Activated CD8-positive, alpha-beta memory T cell treated with anti-CD3 and anti-CD28 coated beads, Interleukin-2, amount 10 ng/mL, durations not matched to agents 7 days and 5 days (primary cell): ENCODE results near the gene FAF1. TPM values are rescaled to one million over a fixed set of nuclear protein-coding genes. Genes with fewer than 3 reads are reported as not detected.

ENCODE experiments used
- ATAC-seq: fragments of 150-1000 bp; cut with Tn5 transposase; one replicate; pipeline ENCODE4 v1.10.0; 2021; ENCODE audit warnings: moderate library complexity
- CTCF ChIA-PET: fragments of 350-600 bp; sonication (Branson Sonifier 250); formaldehyde crosslinking; loops from one replicate; lab custom pipeline; 2021; ENCODE audit warnings: antibody characterized with exemption; lab: Charles Lee
- DNase-seq: peaks from one replicate; pipeline ENCODE4 v3.0.0-alpha.2; 2020
- H3K27ac Mint-ChIP-seq: one replicate; pipeline ENCODE4 v1.8.0; 2021; ENCODE audit warnings: mild to moderate bottlenecking, mixed read lengths
- H3K27me3 Mint-ChIP-seq: one replicate; pipeline ENCODE4 v1.8.0; 2021; ENCODE audit warnings: mixed read lengths
- H3K36me3 Mint-ChIP-seq: one replicate; pipeline ENCODE4 v1.8.0; 2021; ENCODE audit warnings: mild to moderate bottlenecking, mixed read lengths
- H3K4me1 Mint-ChIP-seq: one replicate; pipeline ENCODE4 v1.8.0; 2021; ENCODE audit warnings: mixed read lengths
- H3K4me3 Mint-ChIP-seq: one replicate; pipeline ENCODE4 v1.8.0; 2021; ENCODE audit warnings: mild to moderate bottlenecking, moderate library complexity, mixed read lengths
- H3K9me3 Mint-ChIP-seq: one replicate; pipeline ENCODE4 v1.8.0; 2022; ENCODE audit warnings: low read depth, mixed read lengths
- total RNA-seq, 2 experiments: library from RNA; stranded (reverse); gene quantifications; one replicate each; pipeline ENCODE4 v1.2.3, GENCODE V29; 2021

The FAF1 gene
- total RNA-seq, 2 experiments from 2014 or later: 84.4 to 94.4 TPM

GRCh38 chr1:50986653-50987052 is 26.6 kb upstream of the FAF1 start:
- H3K27me3 Mint-ChIP-seq: peaks cover 38% of the 10 kb centered on the region
- no peaks in the 10 kb centered on the region for H3K9me3 Mint-ChIP-seq
- no peak overlapping the region for H3K4me3 Mint-ChIP-seq
- CTCF ChIA-PET: interaction anchor here (1.3 kb wide), 1 partner anchor 26 kb away, joined by 4 read pairs; the partner anchor contains the start of gene FAF1
- no peak for DNase-seq
- H3K27ac Mint-ChIP-seq: no peak overlapping the region
- H3K36me3 Mint-ChIP-seq: no peaks in the 10 kb centered on the region
- H3K4me1 Mint-ChIP-seq: no peaks in the 10 kb centered on the region
- no peak for ATAC-seq

- CTCF ChIA-PET: no interaction called here
- H3K27me3 Mint-ChIP-seq: peaks cover 42% of the 10 kb centered on the region
- no peaks in the 10 kb centered on the region for H3K9me3 Mint-ChIP-seq
- H3K36me3 Mint-ChIP-seq: no peaks in the 10 kb centered on the region
- no peak overlapping the region for H3K4me3 Mint-ChIP-seq
- H3K4me1 Mint-ChIP-seq: no peaks in the 10 kb centered on the region
- no peak overlapping the region for H3K27ac Mint-ChIP-seq
- no peak for ATAC-seq
- DNase-seq: no peak
These were observed 25.0 kb upstream of the FAF1 start for GRCh38 chr1:50985094-50985493.

- H3K4me1 Mint-ChIP-seq: peaks cover 9% of the 10 kb centered on the region
- H3K27ac Mint-ChIP-seq: no peak overlapping the region
- no peak for ATAC-seq
- peaks cover 54% of the 10 kb centered on the region for H3K27me3 Mint-ChIP-seq
- CTCF ChIA-PET: no interaction called here
- no peaks in the 10 kb centered on the region for H3K9me3 Mint-ChIP-seq
- no peak overlapping the region for H3K4me3 Mint-ChIP-seq
- no peaks in the 10 kb centered on the region for H3K36me3 Mint-ChIP-seq
- no peak for DNase-seq
These were observed 23.2 kb upstream of the FAF1 start for GRCh38 chr1:50983219-50983802.

- Mint-ChIP-seq H3K4me1 (peaks cover 10% of the 10 kb centered on the region), H3K27me3 (peaks cover 55% of the 10 kb centered on the region), H3K4me3 (no peak overlapping the region), H3K36me3 (no peaks in the 10 kb centered on the region), H3K9me3 (no peaks in the 10 kb centered on the region), H3K27ac (no peak overlapping the region)
- ATAC-seq: no peak
- DNase-seq: no peak
- CTCF ChIA-PET: no interaction called here
These were observed 22.5 kb upstream of the FAF1 start for GRCh38 chr1:50982611-50983010.

GRCh38 chr1:50981741-50982140 is 21.7 kb upstream of the FAF1 start:
- CTCF ChIA-PET: no interaction called here
- peaks cover 57% of the 10 kb centered on the region for H3K27me3 Mint-ChIP-seq

GRCh38 chr1:50980505-50980904 is 20.4 kb upstream of the FAF1 start:
- Mint-ChIP-seq H3K4me3 (no peak overlapping the region), H3K9me3 (no peaks in the 10 kb centered on the region), H3K27ac (no peak overlapping the region), H3K27me3 (peaks cover 58% of the 10 kb centered on the region), H3K4me1 (peaks cover 20% of the 10 kb centered on the region), H3K36me3 (peaks cover 2% of the 10 kb centered on the region)
- CTCF ChIA-PET: no interaction called here
- DNase-seq (no peak), ATAC-seq (no peak)

More at GRCh38 chr1:50981741-50982140, 21.7 kb upstream of the FAF1 start:
- Mint-ChIP-seq H3K27ac (no peak overlapping the region), H3K4me1 (peaks cover 12% of the 10 kb centered on the region), H3K4me3 (no peak overlapping the region), H3K36me3 (no peaks in the 10 kb centered on the region), H3K9me3 (no peaks in the 10 kb centered on the region)
- DNase-seq: no peak
- no peak for ATAC-seq

GRCh38 chr1:50979937-50980336 is 19.9 kb upstream of the FAF1 start:
- H3K36me3 Mint-ChIP-seq: peaks cover 6% of the 10 kb centered on the region
- peaks cover 20% of the 10 kb centered on the region for H3K4me1 Mint-ChIP-seq
- peaks cover 54% of the 10 kb centered on the region for H3K27me3 Mint-ChIP-seq
- no peak overlapping the region for H3K27ac Mint-ChIP-seq
- no peak for DNase-seq
- no peak overlapping the region for H3K4me3 Mint-ChIP-seq
- no peak for ATAC-seq
- CTCF ChIA-PET: interaction anchor here (3.7 kb wide), 1 partner anchor 11 kb away, joined by 23 read pairs; the partner anchor contains the start of gene CDKN2C
- H3K9me3 Mint-ChIP-seq: no peaks in the 10 kb centered on the region

- no peak for DNase-seq
These were observed 19.1 kb upstream of the FAF1 start for GRCh38 chr1:50978852-50979781.

GRCh38 chr1:50978144-50978851 is 18.2 kb upstream of the FAF1 start:
- H3K9me3 Mint-ChIP-seq: no peaks in the 10 kb centered on the region
- peak overlapping the region; percentile 48 for H3K27ac Mint-ChIP-seq
- ATAC-seq: peak; percentile 48
- H3K4me3 Mint-ChIP-seq: peak overlapping the region; percentile 77
- DNase-seq: peak; percentile 45
- H3K27me3 Mint-ChIP-seq: peaks cover 58% of the 10 kb centered on the region
- CTCF ChIA-PET: interaction anchor here (0.6 to 3.7 kb wide), 6 partner anchors 9 to 1041 kb away, joined by 3 to 23 read pairs (median 6); partner anchors contain the start of genes CDKN2C and FAF1
- peaks cover 22% of the 10 kb centered on the region for H3K4me1 Mint-ChIP-seq
- H3K36me3 Mint-ChIP-seq: peaks cover 22% of the 10 kb centered on the region

More at GRCh38 chr1:50978852-50979781, 19.1 kb upstream of the FAF1 start:
- peaks cover 14% of the 10 kb centered on the region for H3K36me3 Mint-ChIP-seq
- no peak for ATAC-seq
- peak overlapping the region; percentile 48 for H3K27ac Mint-ChIP-seq
- peaks cover 22% of the 10 kb centered on the region for H3K4me1 Mint-ChIP-seq
- peak overlapping the region; percentile 77 for H3K4me3 Mint-ChIP-seq
- CTCF ChIA-PET: interaction anchor here (1.8 to 3.7 kb wide), 3 partner anchors 10 to 204 kb away, joined by 6 to 23 read pairs (median 7); partner anchors contain the start of gene CDKN2C
- H3K27me3 Mint-ChIP-seq: peaks cover 56% of the 10 kb centered on the region
- H3K9me3 Mint-ChIP-seq: no peaks in the 10 kb centered on the region

- peak; percentile 65 for ATAC-seq
- H3K27me3 Mint-ChIP-seq: peaks cover 57% of the 10 kb centered on the region
- peak overlapping the region; percentile 68 for H3K27ac Mint-ChIP-seq
These were observed 17.6 kb upstream of the FAF1 start for GRCh38 chr1:50977575-50978143.

GRCh38 chr1:50976890-50977574 is 17.0 kb upstream of the FAF1 start:
- H3K9me3 Mint-ChIP-seq: no peaks in the 10 kb centered on the region
- ATAC-seq (peak; percentile 64), DNase-seq (peak; percentile 43)
- peaks cover 24% of the 10 kb centered on the region for H3K4me1 Mint-ChIP-seq
- H3K4me3 Mint-ChIP-seq: peak overlapping the region; percentile 72
- CTCF ChIA-PET: interaction anchor here (0.6 to 3.7 kb wide), 7 partner anchors 8 to 202 kb away, joined by 3 to 23 read pairs (median 6); partner anchors contain the start of genes CDKN2C and FAF1
- H3K36me3 Mint-ChIP-seq: peaks cover 26% of the 10 kb centered on the region
- H3K27ac Mint-ChIP-seq: peak overlapping the region; percentile 68
- H3K27me3 Mint-ChIP-seq: peaks cover 57% of the 10 kb centered on the region

More at GRCh38 chr1:50977575-50978143, 17.6 kb upstream of the FAF1 start:
- H3K4me3 Mint-ChIP-seq: peak overlapping the region; percentile 72
- CTCF ChIA-PET: interaction anchor here (0.6 to 3.7 kb wide), 9 partner anchors 9 to 1041 kb away, joined by 3 to 23 read pairs (median 5); partner anchors contain the start of genes CDKN2C and FAF1
- no peaks in the 10 kb centered on the region for H3K9me3 Mint-ChIP-seq
- H3K36me3 Mint-ChIP-seq: peaks cover 25% of the 10 kb centered on the region
- DNase-seq: peak; percentile 43
- H3K4me1 Mint-ChIP-seq: peaks cover 22% of the 10 kb centered on the region
